Testis (tissue), 2 donors: ENCODE data around the gene CNKSR1.

Experiments
- POLR2A ChIP-seq: fragments of 450-650 bp; IDR thresholded peaks from one replicate; pipeline ENCODE4 v1.6.1; 2017; ENCODE audit warnings: antibody characterized with exemption, mild to moderate bottlenecking, moderate library complexity
- TF ChIP-seq, protein P1 (sequence below), 3 experiments: fragments of 450-650 bp in 2 of 3; fragments of 200-600 bp in 1 of 3; sonication (generic) in 1 of 3; IDR thresholded peaks; one replicate each; pipeline ENCODE4 v1.5.1; 2016 to 2019; ENCODE audit warnings: antibody characterized with exemption in 3 of 3, mild to moderate bottlenecking in 2 of 3, moderate library complexity in 1 of 3

DNA sequence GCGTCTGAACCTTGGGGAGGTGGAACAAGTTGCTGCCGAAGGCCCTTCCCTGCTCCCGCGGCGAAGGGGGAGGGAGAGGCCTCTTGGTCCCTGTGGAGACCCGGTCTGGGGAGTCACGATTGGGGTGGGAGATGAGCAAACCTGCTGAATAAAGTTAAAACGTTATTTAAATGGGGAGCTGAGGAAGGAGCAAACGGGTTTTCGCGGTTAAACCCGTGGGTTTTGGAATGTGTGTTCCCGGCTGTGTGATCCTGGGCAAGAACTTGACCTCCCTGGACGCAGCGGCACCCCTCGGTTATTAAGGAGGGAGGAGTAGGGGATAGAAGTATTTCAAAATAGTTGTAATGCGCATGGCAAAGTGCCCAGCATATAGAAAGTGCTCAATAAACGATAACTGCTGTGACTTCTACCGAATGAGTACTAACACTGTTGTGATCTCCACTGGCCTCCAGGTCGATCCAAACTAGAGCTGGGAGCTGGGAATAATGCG, 15.0 kb upstream of the CNKSR1 start:
- TF ChIP-seq, protein P1, sequence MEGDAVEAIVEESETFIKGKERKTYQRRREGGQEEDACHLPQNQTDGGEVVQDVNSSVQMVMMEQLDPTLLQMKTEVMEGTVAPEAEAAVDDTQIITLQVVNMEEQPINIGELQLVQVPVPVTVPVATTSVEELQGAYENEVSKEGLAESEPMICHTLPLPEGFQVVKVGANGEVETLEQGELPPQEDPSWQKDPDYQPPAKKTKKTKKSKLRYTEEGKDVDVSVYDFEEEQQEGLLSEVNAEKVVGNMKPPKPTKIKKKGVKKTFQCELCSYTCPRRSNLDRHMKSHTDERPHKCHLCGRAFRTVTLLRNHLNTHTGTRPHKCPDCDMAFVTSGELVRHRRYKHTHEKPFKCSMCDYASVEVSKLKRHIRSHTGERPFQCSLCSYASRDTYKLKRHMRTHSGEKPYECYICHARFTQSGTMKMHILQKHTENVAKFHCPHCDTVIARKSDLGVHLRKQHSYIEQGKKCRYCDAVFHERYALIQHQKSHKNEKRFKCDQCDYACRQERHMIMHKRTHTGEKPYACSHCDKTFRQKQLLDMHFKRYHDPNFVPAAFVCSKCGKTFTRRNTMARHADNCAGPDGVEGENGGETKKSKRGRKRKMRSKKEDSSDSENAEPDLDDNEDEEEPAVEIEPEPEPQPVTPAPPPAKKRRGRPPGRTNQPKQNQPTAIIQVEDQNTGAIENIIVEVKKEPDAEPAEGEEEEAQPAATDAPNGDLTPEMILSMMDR (IDR thresholded peaks at IDR 0.05), result no peak
- no peak for TF ChIP-seq POLR2A
